Hematopoietic multipotent progenitor cell treated with erythropoietin and hydrocortisone succinate and interleukin-3 and kit ligand, for 6 days (in vitro differentiated cells): Measurements from ENCODE around the gene RBL1.

Source experiments
- DNase-seq: peaks from one replicate; pipeline ENCODE4 v3.0.0-alpha.2; 2015

RBL1 gene

GRCh38 chr20:36950414-36951197, 145.2 kb downstream of the RBL1 start:
- peak; percentile 18 for DNase-seq
